SK-N-DZ (cell line): ENCODE results near the gene LTBP3. TPM values are rescaled to one million over a fixed set of nuclear protein-coding genes. Genes with fewer than 3 reads are reported as not detected.

Experiments
- DNase-seq: peaks from one replicate; pipeline ENCODE4 v3.0.0-alpha.2; 2015; ENCODE audit warnings: low spot score
- polyA plus RNA-seq, 2 experiments: library from polyadenylated mRNA; depleted of rRNA; stranded (reverse); fragments of >200 nt; gene quantifications; 2 replicates each; pipeline ENCODE4 v1.2.3, GENCODE V29; 2014

The LTBP3 gene
- 7.7 and 11.5 TPM in 2 replicates for polyA plus RNA-seq (2014; cell fraction: cytosol; rRNA removed)
- 41.4 and 60.9 TPM in 2 replicates for polyA plus RNA-seq (2014; cell fraction: nucleus; rRNA removed)

DNA sequence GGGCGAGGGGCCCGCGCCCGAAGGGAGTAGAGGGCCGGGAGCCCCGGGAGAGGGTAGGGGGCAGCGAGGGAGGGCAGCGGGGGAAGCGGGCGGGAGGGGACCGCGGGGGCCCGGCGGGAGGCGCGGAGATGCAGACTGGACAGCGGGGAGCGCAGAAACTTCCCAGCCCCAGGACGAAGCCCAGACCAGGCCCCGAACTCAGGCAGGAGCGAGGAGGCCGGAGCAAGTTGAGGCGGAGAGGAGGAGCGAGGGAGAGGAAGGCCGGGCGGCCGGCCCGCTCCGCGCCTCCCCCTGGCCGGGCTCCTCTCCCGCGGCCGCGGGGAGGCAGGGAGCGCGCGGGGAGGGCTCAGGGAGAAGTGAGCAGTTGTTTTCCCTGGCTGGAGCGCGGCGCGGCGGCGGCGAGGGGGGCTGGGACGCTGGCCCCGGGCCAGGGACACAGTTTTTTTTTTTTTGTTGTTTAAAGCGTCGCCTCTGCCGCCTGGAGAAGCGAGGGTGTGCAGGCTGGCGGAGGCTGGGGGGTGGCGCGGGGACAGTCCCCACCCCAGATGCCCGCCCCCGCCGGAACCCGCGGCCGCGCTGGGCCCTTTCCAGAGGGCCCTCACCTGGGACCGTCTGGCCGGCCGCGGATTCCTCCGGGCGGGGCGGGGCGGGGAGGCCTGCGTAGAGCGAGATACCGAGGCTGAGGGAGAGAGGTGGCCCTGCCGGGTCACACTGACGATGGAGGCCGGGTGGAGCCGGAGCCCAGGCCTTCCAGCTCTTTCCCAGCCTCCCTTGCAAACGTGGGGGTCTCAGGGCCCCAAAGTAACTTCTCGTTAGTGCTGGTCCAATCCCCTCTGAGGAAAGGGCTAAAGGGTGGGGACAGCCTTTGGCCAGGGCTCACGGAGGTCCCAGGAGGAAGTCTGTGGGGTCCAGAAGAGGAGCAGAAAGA is at the start of gene LTBP3:
Gene LTBP3, minus strand, starts transcription at position 358 of the 928 bp plus-strand sequence. CDS start 400 bp downstream, outside the sequence.
- DNase-seq, result no peak

DNA sequence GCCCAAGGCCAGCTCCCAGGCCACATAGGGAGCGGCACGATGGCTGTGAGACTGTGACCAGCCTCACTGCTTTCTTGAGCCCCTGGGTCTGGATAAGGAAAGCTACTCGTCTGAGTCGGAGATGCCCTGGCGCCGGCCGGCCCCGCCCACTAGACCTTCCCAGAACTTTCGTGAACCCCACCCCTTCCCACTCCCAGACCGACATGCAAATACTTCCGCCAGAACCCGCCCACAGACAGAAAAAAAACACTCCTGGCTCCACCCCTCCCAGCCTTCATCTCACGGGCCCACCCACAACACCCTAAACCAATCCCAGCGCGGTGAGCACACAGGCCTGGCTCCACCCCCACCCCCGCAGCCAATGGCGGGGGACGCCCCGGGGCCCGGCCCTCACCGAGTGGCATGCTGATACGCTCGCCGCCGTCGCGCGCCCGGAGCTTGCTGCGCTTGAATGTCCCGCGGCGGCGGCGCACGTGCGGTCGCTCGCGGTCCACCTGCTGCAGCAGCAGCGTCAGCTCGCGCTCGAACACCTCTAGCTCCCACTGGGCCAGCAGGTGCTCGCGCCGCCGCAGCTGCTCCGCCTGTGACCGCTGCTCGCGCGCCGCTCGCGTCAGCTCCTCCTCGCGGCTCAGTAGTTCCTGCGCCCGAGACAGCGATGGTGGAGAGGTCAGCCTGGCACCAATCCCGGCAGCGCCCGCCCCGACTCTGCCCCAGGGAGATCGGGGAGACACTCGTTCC is 48.9 kb upstream of the LTBP3 start:
- DNase-seq, result peak; percentile 99

DNA sequence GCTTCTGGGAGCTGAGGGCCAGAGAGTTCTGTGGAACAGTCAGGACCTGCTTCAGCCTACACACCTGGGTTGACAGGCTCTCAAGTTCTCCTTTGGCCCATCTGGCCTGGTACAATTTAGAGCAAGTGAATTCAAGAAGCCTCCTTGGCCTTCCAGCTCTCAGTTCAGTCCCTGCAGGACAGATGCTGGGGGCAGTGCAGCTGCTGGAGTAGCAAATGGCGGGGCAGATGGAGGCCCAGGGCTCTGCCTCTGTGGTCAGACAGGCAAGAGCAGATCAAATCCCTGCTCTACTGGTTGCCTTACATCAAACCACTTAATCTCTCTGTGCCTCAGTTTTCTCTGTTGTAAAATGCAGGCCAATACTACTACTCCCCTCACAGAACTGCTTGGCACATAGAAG is 46.1 kb upstream of the LTBP3 start:
- DNase-seq, result no peak

DNA sequence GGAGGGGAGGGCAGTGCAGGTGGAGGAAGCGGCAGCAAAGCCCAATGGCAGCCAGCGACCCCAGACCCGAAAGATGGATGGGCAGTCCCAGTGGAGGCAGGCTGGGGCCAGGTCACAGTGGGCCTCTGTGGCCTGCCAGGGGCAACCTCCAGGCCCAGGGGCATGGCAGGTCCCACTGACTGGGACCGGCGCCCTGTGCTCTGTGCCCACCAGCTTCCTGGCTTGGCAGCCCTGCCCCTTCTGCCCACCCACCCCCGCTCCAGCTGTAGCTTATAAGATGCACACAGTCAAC is 41.7 kb upstream of the LTBP3 start:
- no peak for DNase-seq

DNA sequence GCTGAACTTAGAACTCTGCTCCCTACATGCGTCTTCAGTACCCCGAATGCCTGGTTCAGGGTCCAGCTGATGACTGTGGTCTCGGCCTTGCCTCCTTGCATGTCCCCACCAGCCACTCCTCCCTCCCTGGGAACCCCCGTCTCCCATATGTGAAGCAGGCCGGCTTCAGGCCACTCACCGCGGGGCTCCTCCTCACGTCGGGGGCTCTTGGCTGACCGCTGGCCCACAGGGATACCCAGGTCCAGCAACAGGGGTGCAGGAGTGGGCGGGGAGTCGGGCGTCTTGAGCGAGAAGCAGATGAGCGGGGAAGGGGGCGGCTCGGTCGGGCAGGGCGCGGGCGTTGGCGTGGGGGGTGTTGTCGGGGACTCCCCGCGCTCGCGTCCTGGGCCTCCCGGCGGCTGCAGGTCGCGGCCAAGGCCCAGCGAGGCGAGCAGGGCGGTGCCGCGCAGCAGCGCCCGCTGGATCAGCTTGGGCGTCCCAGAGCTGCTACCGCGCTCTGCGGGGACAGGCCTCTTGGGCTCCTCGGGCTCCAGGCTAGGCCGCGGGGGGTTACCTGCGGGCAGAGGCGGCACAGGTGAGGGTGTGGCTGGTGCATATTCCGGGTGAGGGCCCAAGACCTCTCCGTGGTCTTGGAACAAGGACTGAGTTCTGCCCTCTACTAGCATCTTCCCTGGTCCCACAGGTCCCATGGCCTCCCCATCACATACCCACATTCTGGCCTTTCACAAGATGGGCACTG is 41.2 kb upstream of the LTBP3 start:
- DNase-seq, result no peak

DNA sequence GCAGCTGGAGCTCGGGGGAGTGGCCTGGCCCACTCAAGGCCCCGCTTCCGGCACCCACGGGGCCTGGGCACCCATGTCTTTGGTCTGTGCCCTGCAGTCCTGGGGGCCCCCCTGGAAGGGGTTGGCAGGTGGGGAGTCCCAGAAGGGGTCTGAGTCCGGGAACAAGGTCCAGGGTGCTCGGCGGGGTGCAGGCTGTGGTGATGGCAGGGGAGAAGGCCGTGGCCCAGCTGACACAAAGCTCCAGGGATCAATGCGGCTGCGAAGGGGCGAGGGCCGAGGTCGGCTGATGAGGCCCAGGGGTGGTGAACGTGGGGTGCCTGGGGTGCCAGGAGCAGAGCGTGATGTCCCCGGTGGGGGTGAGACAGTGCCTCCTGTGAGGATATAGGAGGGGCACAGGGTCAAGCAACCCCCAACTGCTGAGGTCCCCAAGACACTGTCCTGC is 40.1 kb upstream of the LTBP3 start:
- DNase-seq, result no peak

DNA sequence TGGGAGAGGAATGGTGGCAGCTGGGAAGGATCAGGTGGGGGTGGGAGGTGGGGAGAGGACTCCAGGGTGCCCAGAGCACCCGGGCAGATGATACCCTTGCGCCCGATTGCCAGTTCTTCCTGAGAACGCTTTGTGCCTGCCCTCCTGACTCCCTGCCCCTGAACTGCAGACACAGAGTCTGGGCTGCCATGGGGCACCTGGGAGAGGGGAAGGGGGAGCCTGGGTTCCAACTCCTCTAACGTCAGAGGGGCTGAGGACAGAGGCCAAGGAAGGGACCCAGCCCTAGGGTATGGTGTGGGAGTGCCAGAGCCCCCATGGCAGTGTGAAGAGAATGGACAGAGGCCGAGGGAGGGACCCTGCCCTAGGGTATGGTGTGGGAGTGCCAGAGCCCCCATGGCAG is 38.4 kb upstream of the LTBP3 start:
- DNase-seq, result no peak

DNA sequence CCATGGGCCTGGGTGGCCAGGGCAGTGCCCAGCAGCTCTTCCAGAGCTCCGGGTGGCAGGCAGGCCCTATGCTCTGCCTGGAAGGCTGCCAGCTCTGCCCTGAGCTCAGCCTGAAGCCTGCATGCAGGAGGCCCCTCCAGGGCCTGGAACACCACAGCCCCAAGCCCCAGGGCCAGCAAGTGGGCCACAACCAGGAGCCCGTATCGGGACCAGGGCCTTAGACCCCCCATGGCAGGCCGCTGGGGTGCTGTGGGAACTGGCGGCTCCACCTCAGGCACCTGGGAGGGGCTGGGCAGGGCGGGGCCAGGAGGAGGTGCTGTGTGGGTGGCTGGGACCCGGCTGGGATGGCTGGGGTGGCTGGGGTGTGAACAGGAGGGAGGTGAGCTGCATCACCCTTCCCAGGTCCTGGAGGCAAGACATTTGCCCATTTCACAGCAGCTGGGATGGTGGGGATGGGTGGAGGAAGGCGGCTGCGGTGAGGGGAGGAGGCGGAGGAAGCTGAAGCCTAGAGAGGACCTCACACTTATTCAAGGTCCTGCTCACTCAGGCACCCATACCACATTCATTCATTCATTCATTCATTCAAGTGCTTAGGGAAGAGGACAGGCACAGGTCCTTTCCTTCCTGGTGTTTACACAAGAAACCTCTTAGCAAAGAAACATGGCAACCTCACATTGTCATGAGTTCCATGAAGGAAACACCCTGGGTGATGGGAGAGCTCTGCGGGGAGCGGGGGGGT is 37.6 kb upstream of the LTBP3 start, which contains the start of gene KCNK7:
Gene KCNK7, minus strand, starts transcription at position 258 of the 739 bp plus-strand sequence. Its CDS starts 28 bp downstream, at position 230.
- no peak for DNase-seq

DNA sequence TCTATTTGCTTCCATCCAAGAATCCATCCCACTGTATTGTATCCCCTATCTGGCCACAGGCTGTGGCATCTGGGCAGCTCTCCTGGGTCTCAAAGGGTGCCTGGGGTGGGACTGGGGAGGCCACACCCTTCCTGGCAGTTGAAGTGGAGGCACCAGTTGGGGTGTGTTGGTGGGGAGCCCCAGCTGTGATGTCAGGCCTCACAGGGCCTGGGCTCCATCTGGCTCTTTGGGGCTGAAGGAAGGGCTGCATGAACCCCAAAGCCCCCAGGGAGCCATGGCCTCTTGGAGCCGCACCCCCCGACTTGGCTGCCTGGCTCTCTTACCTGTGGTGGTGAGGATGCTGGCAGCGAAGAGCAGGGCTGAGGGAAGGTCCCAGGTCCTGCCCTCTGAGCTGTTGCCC is 37.0 kb upstream of the LTBP3 start:
- no peak for DNase-seq

DNA sequence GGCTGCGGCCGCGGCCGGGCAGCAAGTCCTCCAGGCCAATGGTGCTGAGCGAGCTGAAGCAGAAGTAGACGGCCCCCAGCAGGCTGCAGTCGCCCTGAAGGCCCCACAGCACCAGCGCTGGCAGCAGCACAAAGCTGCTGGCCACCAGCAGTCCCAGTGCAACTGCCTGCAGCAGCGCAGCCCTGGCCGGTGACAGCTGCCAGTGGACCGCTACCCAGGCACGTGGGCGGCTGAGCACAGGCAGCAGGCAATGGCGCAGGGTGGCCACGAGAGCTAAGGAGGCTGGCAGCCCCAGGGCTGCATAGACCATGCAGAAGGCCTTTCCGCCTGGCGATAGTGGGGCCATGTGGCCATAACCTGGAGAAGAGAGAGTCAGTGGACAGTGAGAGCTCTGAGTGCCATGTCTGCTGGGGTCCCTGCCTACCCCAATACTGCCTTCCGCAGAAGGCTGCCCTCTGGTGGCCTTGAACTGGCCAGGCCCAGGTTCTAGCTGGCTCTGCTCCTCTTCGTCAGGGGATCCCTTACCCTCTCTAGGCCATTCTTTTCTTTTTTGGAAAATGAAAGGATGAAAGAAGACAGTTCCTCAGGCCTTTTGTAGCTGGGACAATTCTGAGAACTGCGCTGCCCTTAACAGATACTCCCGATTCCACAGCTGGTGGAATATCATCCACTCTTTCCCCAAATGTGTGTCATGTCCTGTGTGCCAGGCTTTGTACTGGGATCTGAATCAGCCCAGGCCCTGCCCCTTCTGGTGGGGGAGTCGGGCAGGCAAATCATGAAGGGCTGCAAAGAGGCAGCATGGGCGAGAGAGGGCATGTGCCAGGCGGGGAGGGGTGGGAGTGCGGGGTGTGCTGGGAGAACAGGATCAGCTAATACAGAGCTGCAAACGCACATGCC is 35.6 kb upstream of the LTBP3 start:
- peak; percentile 72 for DNase-seq

DNA sequence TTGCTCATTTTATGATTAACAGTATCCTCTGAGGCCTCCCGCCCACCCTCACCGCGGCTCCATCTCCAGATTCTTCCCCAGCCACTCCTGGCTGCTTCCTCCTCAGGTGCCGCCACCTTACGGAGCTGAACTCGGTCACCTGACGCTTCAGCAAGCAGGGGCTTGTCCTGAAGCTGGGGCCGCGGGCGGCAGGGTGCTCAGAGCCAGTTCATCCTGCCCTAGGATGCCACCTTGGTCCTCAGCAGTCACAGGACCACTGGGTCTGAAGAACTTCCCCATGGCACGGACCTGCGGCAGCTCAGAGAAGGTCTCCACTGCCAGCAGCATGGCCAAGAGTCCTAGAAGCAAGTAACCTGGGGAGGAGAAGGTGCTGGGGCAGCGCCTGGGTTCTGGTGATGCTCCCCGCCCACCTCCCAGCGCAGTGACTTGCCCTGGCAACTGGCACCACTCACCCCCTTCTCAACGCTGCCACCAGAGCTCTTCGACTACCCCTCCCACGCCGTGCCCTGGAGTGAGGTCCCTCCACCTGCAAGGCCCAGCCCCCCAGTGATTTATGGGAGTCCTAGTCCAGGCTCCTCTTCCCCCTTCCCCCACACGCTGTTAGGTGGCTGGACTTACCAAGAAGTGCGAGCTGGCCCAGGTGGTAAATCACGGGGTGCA is 34.8 kb upstream of the LTBP3 start:
- no peak for DNase-seq

DNA sequence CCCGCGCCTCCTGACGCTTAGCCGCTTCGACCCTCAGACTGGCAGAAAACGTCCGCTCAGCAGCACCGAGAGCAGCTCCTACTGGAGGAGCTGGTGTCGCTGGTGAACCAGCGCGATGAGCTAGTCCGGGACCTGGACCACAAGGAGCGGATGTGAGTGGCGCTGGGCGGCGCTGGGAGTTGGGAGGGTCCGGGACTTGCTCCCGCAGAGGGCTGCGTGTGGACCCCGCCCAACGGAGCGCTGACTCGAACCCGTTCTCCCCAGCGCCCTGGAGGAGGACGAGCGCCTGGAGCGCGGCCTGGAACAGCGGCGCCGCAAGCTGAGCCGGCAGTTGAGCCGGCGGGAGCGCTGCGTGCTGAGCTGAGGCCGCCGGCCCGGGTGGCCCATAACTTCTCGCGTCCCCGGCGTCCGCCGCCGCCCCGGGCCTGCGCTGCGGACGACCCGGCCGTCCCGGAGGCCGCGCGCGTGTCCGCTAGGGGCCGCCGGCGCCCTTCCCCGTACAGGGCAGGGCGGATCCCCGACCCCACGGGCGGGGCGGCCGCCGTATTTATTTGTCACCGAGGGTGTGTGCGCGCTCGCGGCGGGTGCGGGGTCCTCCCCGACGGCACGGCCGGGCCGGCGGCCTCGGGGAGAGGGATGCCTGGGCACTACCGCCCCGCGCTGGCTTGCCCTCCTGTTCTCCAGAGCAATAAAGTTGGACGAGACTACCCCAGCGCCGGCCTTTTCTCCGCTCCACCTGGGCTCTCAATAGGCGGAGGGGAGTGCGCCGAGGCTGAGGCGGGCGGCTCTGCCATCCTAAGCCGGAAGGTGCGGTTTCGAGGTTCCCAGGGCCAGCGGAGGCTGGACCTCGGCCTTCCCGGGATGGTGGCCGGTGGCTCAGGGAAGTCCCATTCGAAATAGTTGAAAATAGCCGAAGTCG is 34.0 kb upstream of the LTBP3 start:
- no peak for DNase-seq

DNA sequence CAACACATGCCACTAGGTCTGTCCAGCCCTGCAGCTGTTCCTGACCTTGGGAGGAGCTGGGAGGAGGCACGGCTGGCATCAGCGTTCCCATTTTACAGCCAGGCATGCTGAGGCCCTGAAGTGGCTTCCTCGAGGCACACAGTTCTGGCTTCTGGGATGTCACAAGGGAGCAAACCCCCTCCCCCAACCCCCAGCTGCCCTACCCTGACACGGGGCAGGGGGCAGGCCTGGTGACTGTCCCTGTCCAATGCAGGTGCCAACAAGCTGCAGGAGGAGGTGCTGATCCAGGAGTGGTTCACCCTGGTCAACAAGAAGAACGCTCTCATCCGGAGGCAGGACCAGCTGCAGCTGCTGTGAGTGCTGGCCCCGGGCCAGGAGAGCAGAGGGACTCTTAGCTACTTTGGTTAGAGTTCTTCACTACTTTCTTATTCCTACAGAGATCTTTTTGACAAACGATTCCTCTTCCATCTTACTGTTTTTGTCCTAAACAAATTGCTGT is 32.1 kb upstream of the LTBP3 start:
- no peak for DNase-seq

DNA sequence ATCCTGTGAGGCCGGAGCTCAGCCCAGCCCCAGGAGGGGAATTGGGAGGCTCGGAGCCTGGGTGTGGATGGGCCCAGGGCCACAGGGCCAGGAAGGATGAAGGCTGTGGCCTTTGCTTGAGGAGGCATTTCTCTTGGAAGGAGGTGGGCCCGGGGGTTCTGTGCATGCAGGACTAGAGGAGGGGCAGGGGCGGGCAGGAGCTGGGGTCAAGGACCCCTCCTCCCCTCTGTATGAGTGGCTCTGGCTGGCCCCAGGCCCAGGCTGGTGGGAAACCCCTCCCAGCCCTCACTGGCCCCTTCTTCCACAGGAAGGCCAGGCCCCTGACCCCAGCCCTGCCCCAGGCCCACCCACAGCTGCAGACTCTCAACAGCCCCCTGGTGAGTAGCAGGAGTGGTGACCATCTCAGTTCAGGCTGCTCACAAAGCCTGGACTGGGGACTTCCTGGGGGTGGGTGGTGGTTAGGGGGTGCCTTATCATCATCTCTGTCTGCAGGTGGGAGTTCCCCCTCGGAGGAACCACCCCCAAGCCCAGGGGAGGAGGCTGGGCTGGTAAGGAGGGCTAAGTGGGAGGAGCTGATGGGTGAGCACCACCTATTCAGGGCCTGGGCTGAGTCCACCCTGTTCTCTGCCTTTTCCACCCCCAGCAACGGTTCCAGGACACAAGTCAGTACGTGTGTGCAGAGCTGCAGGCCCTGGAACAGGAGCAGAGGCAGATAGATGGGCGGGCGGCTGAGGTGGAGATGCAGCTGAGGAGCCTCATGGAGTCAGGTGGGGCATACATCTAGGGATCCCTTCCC is 31.5 kb upstream of the LTBP3 start:
- DNase-seq, result peak; percentile 63

DNA sequence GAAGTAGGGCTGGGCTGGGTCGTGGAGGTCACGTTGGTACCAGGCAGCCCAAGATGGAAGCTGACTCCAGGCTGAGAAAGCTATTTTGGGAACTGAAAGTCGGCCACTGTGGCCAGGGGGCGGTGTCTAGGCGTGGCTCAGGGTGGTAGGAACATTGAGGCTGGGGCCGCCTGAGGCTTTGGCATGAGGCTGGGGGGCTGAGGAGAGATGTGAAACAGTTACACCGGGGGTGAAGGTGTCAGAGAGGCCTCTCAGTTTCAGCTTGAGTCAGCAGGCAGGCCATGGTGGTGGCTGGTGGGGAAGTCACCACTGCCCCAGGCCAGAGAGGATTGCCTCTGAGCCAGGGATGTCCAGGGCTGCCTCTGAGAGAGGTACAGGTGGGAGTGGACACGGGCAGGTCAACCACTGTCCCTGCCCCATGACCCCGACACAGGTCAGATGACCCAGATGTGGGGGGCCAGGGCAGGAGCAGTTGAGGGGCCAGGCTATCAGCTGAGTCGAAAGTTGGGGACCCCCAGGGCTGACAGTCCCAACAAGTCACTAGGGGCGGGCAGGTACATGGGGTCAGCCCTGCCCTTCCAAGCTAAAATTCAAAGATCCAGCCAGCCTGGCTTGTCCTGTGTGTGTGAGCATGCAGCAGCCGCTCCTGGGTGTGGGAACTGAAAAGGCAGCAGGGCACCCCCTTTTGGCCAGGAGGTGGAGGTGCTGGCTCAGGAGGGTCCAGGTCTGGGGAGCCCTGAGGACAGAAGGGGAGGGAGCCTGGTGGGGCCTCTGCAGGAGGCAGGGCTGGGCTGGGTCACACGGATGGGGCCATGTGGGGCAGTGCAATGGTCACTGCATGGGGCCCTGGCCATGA is 30.3 kb upstream of the LTBP3 start:
- peak; percentile 66 for DNase-seq

DNA sequence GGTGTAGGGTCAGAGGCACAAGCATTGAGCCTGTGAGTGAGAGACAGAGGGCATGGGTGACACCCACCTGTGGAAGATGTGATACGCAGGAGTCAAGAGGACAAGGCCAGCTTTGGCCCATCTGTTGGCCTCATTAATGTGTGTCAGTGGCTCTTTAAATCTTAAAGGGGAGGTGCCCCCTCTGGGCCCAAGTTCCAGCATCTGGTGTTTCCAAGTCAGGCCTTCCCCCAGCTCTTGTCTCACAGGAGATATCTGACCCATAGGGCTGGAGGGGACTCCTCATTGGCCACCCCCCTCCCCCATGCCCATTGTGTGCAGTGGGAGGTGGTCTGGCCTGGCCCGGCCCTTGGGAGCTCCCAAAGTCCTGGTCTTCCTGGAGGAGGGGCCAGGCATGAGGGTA is 28.5 kb upstream of the LTBP3 start:
- DNase-seq, result peak; percentile 58
